ENCODE data around the gene RAPGEFL1.

DNA sequence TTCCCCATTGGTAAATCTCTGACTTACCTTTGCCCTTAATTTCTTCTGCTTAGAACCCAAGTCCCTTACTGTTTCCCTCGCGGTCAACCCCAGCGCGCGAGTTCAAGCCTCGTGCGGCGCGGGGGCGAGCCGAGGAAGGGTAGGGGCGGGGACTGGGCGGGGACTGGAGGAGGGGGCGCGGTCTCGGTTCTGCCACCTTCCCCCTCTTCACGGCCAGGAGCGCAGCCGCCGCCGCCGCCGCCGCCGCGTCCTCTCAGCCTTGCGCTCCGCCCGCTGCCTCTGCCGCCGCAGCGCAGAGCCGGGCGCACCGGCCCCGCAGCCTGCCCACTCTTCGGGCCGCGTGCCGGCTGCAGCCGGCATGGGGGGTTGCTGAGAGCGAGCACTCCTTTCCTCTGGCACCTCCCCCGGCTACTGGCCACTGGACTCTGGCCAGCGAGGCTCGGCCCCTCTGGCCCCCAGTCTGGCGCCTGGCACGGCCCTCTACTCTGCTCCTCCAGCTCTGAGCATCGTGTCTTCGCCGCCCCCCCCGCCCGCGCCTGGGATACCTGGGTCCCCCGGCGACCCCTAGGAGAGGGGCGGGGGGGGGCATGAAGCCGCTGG lies at the start of gene RAPGEFL1:
- TF ChIP-seq, protein P1, sequence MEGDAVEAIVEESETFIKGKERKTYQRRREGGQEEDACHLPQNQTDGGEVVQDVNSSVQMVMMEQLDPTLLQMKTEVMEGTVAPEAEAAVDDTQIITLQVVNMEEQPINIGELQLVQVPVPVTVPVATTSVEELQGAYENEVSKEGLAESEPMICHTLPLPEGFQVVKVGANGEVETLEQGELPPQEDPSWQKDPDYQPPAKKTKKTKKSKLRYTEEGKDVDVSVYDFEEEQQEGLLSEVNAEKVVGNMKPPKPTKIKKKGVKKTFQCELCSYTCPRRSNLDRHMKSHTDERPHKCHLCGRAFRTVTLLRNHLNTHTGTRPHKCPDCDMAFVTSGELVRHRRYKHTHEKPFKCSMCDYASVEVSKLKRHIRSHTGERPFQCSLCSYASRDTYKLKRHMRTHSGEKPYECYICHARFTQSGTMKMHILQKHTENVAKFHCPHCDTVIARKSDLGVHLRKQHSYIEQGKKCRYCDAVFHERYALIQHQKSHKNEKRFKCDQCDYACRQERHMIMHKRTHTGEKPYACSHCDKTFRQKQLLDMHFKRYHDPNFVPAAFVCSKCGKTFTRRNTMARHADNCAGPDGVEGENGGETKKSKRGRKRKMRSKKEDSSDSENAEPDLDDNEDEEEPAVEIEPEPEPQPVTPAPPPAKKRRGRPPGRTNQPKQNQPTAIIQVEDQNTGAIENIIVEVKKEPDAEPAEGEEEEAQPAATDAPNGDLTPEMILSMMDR (IDR thresholded peaks at IDR 0.05; ENCODE audit: borderline replicate concordance, extremely low read depth, low read length, poor library complexity, severe bottlenecking): no peak
- no peak for TF ChIP-seq EZH2 (IDR thresholded peaks at IDR 0.05; ENCODE audit: borderline replicate concordance, low read depth, low read length, severe bottlenecking)

All from DND-41 (cell line).